Measurements from ENCODE around the gene YEATS2.

DNA sequence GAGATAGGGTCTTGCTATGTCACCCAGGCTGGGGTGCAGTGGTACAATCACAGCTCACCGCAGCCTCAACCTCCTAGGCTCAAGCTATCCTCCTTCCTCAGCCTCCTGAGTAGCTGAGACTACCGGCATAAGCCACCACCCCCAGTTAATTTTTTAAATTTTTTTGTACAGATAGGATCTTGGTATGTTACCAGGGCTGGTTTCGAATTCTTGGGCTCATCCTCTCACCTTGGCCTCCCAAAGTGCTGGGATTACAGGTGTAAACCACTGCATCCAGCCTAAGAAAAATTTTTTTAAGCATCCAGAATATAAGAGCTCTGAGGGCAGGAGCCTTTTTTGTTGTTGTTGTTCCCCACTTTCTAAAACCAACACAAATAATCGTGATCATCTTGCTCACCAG lies 142.2 kb downstream of the YEATS2 start:
- TF ChIP-seq REST (IDR thresholded peaks at IDR 0.05; ENCODE audit: insufficient read depth in 1 of 2, low read depth in 2 of 2, low read length in 2 of 2) (no peak), POLR2AphosphoS5 (IDR thresholded peaks at IDR 0.05; ENCODE audit: low read depth, low read length) (no peak), TAF1 (IDR thresholded peaks at IDR 0.05; ENCODE audit: borderline replicate concordance, insufficient read depth, low read length) (no peak)

Data from PFSK-1 (cell line).